ENCODE results near the gene SLC12A5.

- TF ChIP-seq POLR2A (IDR thresholded peaks at IDR 0.05; ENCODE audit: low read depth, low read length) (no peak), CEBPB (IDR thresholded peaks at IDR 0.05; ENCODE audit: low read depth, low read length) (no peak), MXI1 (IDR thresholded peaks at IDR 0.05; ENCODE audit: borderline replicate concordance, low read depth, low read length) (no peak), CTCF (conservative IDR thresholded peaks at IDR 0.05; ENCODE audit: low read depth, low read length) (no peak), SMC3 (IDR thresholded peaks at IDR 0.05; ENCODE audit: low read depth, low read length) (no peak), RFX5 (IDR thresholded peaks at IDR 0.05; ENCODE audit: low read depth, low read length) (no peak), RAD21 (IDR thresholded peaks at IDR 0.05; ENCODE audit: low read length) (no peak), FOS (IDR thresholded peaks at IDR 0.05; ENCODE audit: low read depth, low read length) (no peak)
Observed at GRCh38 chr20:46028110-46028509, 905 bp upstream of the SLC12A5 start.
